H9 (cell line): ENCODE data around the gene PDCD1. TPM values are rescaled to one million over a fixed set of nuclear protein-coding genes. Genes with fewer than 3 reads are reported as not detected.

Experiments
- DNase-seq: peaks from one replicate; pipeline ENCODE4 v3.0.0-alpha.2; 2017
- H2AFZ ChIP-seq: one replicate; pipeline ENCODE4 v1.6.1; 2013; ENCODE audit warnings: mild to moderate bottlenecking, low read length, control low read depth, moderate library complexity
- H2AK5ac ChIP-seq: 2 replicates; pipeline ENCODE4 v1.6.1; 2013; ENCODE audit warnings: low read length, control low read depth, mixed read lengths; ENCODE audit not compliant: insufficient read length
- H2BK120ac ChIP-seq: one replicate; pipeline ENCODE4 v1.6.1; 2013; ENCODE audit warnings: low read depth, mild to moderate bottlenecking, low read length, control low read depth, inconsistent platforms; ENCODE audit not compliant: poor library complexity, severe bottlenecking
- H2BK12ac ChIP-seq: 2 replicates; pipeline ENCODE4 v1.6.1; 2013; ENCODE audit warnings: low read length, control low read depth, mixed read lengths, low read depth; ENCODE audit not compliant: insufficient read length
- H2BK15ac ChIP-seq: 2 replicates; pipeline ENCODE4 v1.6.1; 2013; ENCODE audit warnings: low read depth, low read length, control low read depth
- H2BK20ac ChIP-seq: one replicate; pipeline ENCODE4 v1.6.1; 2013; ENCODE audit warnings: low read depth, mild to moderate bottlenecking, low read length, control low read depth, inconsistent platforms; ENCODE audit not compliant: poor library complexity, severe bottlenecking
- H2BK5ac ChIP-seq: 2 replicates; pipeline ENCODE4 v1.6.1; 2013; ENCODE audit warnings: low read length, control low read depth, mixed read lengths; ENCODE audit not compliant: insufficient read length
- H3K14ac ChIP-seq: 2 replicates; pipeline ENCODE4 v1.6.1; 2013; ENCODE audit warnings: low read length, control low read depth; ENCODE audit not compliant: insufficient read depth
- H3K18ac ChIP-seq: 2 replicates; pipeline ENCODE4 v1.6.1; 2013; ENCODE audit warnings: low read depth, mild to moderate bottlenecking, mixed read lengths, low read length, control low read depth; ENCODE audit not compliant: insufficient read length
- H3K23ac ChIP-seq: 2 replicates; pipeline ENCODE4 v1.6.1; 2013; ENCODE audit warnings: low read length, control low read depth, mixed read lengths, low read depth; ENCODE audit not compliant: insufficient read length
- H3K23me2 ChIP-seq: 2 replicates; pipeline ENCODE4 v1.6.1; 2013; ENCODE audit warnings: low read depth, mild to moderate bottlenecking, mixed read lengths, low read length, control low read depth; ENCODE audit not compliant: insufficient read length, poor library complexity, severe bottlenecking
- H3K27ac ChIP-seq: 2 replicates; pipeline ENCODE4 v1.5.1; 2013; ENCODE audit warnings: low read length, control low read depth, mixed read lengths, low read depth; ENCODE audit not compliant: insufficient read length
- H3K27me3 ChIP-seq: 2 replicates; pipeline ENCODE4 v1.6.1; 2013; ENCODE audit warnings: low read length, control low read depth, inconsistent platforms; ENCODE audit not compliant: insufficient read depth
- H3K4ac ChIP-seq: 2 replicates; pipeline ENCODE4 v1.6.1; 2013; ENCODE audit warnings: low read depth, mild to moderate bottlenecking, control low read depth, inconsistent platforms, low read length, moderate library complexity
- H3K4me1 ChIP-seq: 2 replicates; pipeline ENCODE4 v1.6.1; 2013; ENCODE audit warnings: low read length, control low read depth, inconsistent platforms; ENCODE audit not compliant: insufficient read depth
- H3K4me2 ChIP-seq: 2 replicates; pipeline ENCODE4 v1.6.1; 2013; ENCODE audit warnings: low read length, control low read depth, mixed read lengths; ENCODE audit not compliant: insufficient read length, insufficient read depth
- H3K56ac ChIP-seq: 2 replicates; pipeline ENCODE4 v1.6.1; 2013; ENCODE audit warnings: low read depth, mild to moderate bottlenecking, mixed read lengths, low read length, control low read depth; ENCODE audit not compliant: insufficient read length
- H3K79me1 ChIP-seq: 2 replicates; pipeline ENCODE4 v1.6.1; 2013; ENCODE audit warnings: low read depth, mild to moderate bottlenecking, moderate library complexity, low read length, control low read depth, inconsistent platforms; ENCODE audit not compliant: insufficient read depth, poor library complexity, severe bottlenecking
- H3K79me2 ChIP-seq: 2 replicates; pipeline ENCODE4 v1.6.1; 2013; ENCODE audit warnings: low read length, control low read depth, inconsistent platforms; ENCODE audit not compliant: insufficient read depth
- H3K9ac ChIP-seq: 2 replicates; pipeline ENCODE4 v1.6.1; 2013; ENCODE audit warnings: low read length, control low read depth, mixed read lengths; ENCODE audit not compliant: insufficient read length; ENCODE audit errors: extremely low read depth
- H3K9me3 ChIP-seq: one replicate; pipeline ENCODE4 v1.6.1; 2013; ENCODE audit warnings: low read depth, low read length, inconsistent platforms; ENCODE audit not compliant: control insufficient read depth
- H3T11ph ChIP-seq: one replicate; pipeline ENCODE4 v1.6.1; 2013; ENCODE audit warnings: mild to moderate bottlenecking, low read length, control low read depth, inconsistent platforms
- H4K20me1 ChIP-seq: one replicate; pipeline ENCODE4 v1.6.1; 2013; ENCODE audit not compliant: control insufficient read depth, insufficient read length, insufficient read depth
- H4K5ac ChIP-seq: 2 replicates; pipeline ENCODE4 v1.6.1; 2013; ENCODE audit warnings: low read depth, mild to moderate bottlenecking, mixed read lengths, low read length, control low read depth; ENCODE audit not compliant: insufficient read length
- H4K8ac ChIP-seq: replicated peaks from 2 replicates; pipeline ENCODE4 v1.6.1; 2013; ENCODE audit warnings: low read length, control low read depth, mixed read lengths, low read depth; ENCODE audit not compliant: insufficient read length
- H4K91ac ChIP-seq: 2 replicates; pipeline ENCODE4 v1.6.1; 2013; ENCODE audit warnings: low read depth, mild to moderate bottlenecking, moderate library complexity, mixed read lengths, low read length, control low read depth; ENCODE audit not compliant: insufficient read length
- H3K27ac Mint-ChIP-seq, 3 experiments: 2 replicates in 2 of 3; 3 replicates in 1 of 3; pipeline ENCODE4 v1.8.0; 2020 to 2021; ENCODE audit warnings: mixed read lengths in 3 of 3, mild to moderate bottlenecking in 1 of 3, moderate library complexity in 1 of 3
- H3K27me3 Mint-ChIP-seq: 2 replicates; pipeline ENCODE4 v1.8.0; 2021; ENCODE audit warnings: low read depth, mild to moderate bottlenecking, moderate library complexity, mixed read lengths
- H3K36me3 Mint-ChIP-seq, 3 experiments: 2 replicates in 2 of 3; 3 replicates in 1 of 3; pipeline ENCODE4 v1.8.0; 2020 to 2021; ENCODE audit warnings: low read depth in 3 of 3, mixed read lengths in 3 of 3; ENCODE audit not compliant: insufficient read depth in 1 of 3
- H3K4me1 Mint-ChIP-seq, 2 experiments: 2 replicates each; pipeline ENCODE4 v1.8.0; 2020; ENCODE audit warnings: mixed read lengths in 2 of 2
- H3K4me3 Mint-ChIP-seq, 2 experiments: 2 replicates in 1 of 2; 3 replicates in 1 of 2; pipeline ENCODE4 v1.8.0; 2020 to 2021; ENCODE audit warnings: mild to moderate bottlenecking in 2 of 2, mixed read lengths in 2 of 2, moderate library complexity in 1 of 2
- H3K9me3 Mint-ChIP-seq, 2 experiments: 2 replicates in 1 of 2; 3 replicates in 1 of 2; pipeline ENCODE4 v1.8.0; 2020; ENCODE audit warnings: mild to moderate bottlenecking in 2 of 2, mixed read lengths in 2 of 2, moderate library complexity in 1 of 2
- WGBS: extraction: QIAGEN DNeasy Blood & Tissue Kit; methylation state at CpG from one replicate; pipeline ENCODE4 v1.1.7; 2013; ENCODE audit warnings: missing lambda C conversion rate, low lambda C conversion rate, mixed read lengths; ENCODE audit not compliant: insufficient read length; ENCODE audit errors: extremely low coverage; 5-methylcytosine and 5-hydroxymethylcytosine counted together
- total RNA-seq: library from RNA; stranded (reverse); gene quantifications from 2 replicates; pipeline ENCODE4 v1.2.1, GENCODE V29; 2021
- TF ChIP-seq, protein P1 (sequence below): fragments of 200-600 bp; sonication (generic); conservative IDR thresholded peaks from 3 replicates; pipeline ENCODE4 v1.8.0; 2021; ENCODE audit warnings: antibody characterized with exemption, mild to moderate bottlenecking

PDCD1 gene
- total RNA-seq, 1 experiment from 2014 or later = 1.6 TPM

DNA sequence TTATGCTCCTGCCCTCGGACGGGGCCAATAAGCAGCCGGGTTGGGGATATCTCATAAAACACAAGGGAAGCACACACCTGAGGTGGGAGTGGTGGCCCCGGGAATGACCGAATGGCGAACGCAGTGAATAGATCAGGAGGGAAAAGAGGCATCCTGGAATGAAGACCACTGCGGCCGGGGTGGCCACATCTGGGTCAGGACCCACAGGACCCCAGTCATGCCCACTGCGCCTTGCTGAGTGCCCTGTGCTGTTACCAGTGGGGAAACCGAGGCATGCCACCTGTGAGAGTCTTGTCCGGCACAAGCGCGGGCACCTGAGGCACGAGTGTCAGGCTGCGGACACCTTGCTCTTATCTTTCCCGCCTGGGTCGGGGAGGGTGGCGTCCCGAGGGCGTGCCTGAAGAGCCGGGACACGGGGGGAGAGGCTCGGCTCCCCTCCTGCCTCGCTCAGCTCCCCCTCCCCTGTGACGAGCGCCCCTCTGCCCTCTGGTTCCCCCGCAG is 1.6 kb downstream of the PDCD1 start:
- no peak overlapping the region; the same call in 1 of the 2 replicates for H3K14ac ChIP-seq
- no peak overlapping the region for H2BK20ac ChIP-seq
- H3K4ac ChIP-seq = no peak overlapping the region
- no peaks in the 10 kb centered on the region for H3K79me2 ChIP-seq
- H2BK12ac ChIP-seq = no peak overlapping the region
- H3K27me3 ChIP-seq = no peaks in the 10 kb centered on the region
- no peak overlapping the region for H3K27ac ChIP-seq
- Mint-ChIP-seq H3K36me3 (no peaks in the 10 kb centered on the region), H3K4me3 (no peak overlapping the region), H3K27ac (no peak overlapping the region), H3K9me3 (peaks cover 0 to 5% of the 10 kb centered on the region in 2 experiments; a peak in 2 of 5 replicates), H3K4me1 (peaks cover 4 to 8% of the 10 kb centered on the region in 2 experiments), H3K27me3 (peaks cover 2% of the 10 kb centered on the region; the same call in 1 of the 2 replicates)
- no peaks in the 10 kb centered on the region for H3K23me2 ChIP-seq
- no peak overlapping the region for H3K23ac ChIP-seq
- TF ChIP-seq, protein P1, sequence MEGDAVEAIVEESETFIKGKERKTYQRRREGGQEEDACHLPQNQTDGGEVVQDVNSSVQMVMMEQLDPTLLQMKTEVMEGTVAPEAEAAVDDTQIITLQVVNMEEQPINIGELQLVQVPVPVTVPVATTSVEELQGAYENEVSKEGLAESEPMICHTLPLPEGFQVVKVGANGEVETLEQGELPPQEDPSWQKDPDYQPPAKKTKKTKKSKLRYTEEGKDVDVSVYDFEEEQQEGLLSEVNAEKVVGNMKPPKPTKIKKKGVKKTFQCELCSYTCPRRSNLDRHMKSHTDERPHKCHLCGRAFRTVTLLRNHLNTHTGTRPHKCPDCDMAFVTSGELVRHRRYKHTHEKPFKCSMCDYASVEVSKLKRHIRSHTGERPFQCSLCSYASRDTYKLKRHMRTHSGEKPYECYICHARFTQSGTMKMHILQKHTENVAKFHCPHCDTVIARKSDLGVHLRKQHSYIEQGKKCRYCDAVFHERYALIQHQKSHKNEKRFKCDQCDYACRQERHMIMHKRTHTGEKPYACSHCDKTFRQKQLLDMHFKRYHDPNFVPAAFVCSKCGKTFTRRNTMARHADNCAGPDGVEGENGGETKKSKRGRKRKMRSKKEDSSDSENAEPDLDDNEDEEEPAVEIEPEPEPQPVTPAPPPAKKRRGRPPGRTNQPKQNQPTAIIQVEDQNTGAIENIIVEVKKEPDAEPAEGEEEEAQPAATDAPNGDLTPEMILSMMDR = no peak
- no peak overlapping the region for H2AK5ac ChIP-seq
- no CpG with 5 or more reads among the region's 28 CpGs for WGBS
- H3K9me3 ChIP-seq = no peaks in the 10 kb centered on the region
- no peak overlapping the region for H3K9ac ChIP-seq
- no peak overlapping the region for H2BK120ac ChIP-seq
- H2AFZ ChIP-seq = no peak overlapping the region
- no peak overlapping the region for H3K56ac ChIP-seq
- DNase-seq = no peak
- H4K20me1 ChIP-seq = no peaks in the 10 kb centered on the region
- no peak overlapping the region for H2BK15ac ChIP-seq
- H2BK5ac ChIP-seq = no peak overlapping the region
- no peak overlapping the region for H4K8ac ChIP-seq
- no peak overlapping the region for H3K4me2 ChIP-seq
- H3K18ac ChIP-seq = no peak overlapping the region
- no peak overlapping the region for H4K5ac ChIP-seq
- no peak overlapping the region for H4K91ac ChIP-seq
- no peak overlapping the region for H3T11ph ChIP-seq
- H3K79me1 ChIP-seq = no peaks in the 10 kb centered on the region
- H3K4me1 ChIP-seq = no peaks in the 10 kb centered on the region; the same call in 1 of the 2 replicates
